Adipocyte (in vitro differentiated cells): ENCODE results near the gene BEND5.

ENCODE experiments used
- DNase-seq: peaks from one replicate; pipeline ENCODE4 v3.0.0-alpha.2; 2015; ENCODE audit warnings: low read depth
- H3K27me3 ChIP-seq: replicated peaks from 2 replicates; pipeline ENCODE4 v1.7.0; 2013; ENCODE audit warnings: mild to moderate bottlenecking, low read length, moderate library complexity; ENCODE audit not compliant: control insufficient read depth, insufficient read depth
- H3K36me3 ChIP-seq: 2 replicates; pipeline ENCODE4 v1.7.0; 2013; ENCODE audit warnings: low read length, mild to moderate bottlenecking, moderate library complexity; ENCODE audit not compliant: control insufficient read depth, insufficient read depth, severe bottlenecking
- H3K4me1 ChIP-seq: 2 replicates; pipeline ENCODE4 v1.7.0; 2013; ENCODE audit warnings: mild to moderate bottlenecking, low read length, moderate library complexity; ENCODE audit not compliant: control insufficient read depth, insufficient read depth
- H3K4me3 ChIP-seq: 2 replicates; pipeline ENCODE4 v1.7.0; 2013; ENCODE audit warnings: mild to moderate bottlenecking, low read length, moderate library complexity
- H3K9ac ChIP-seq: 2 replicates; pipeline ENCODE4 v1.7.0; 2013; ENCODE audit warnings: mild to moderate bottlenecking, low read length, moderate library complexity
- H3K9me3 ChIP-seq: 2 replicates; pipeline ENCODE4 v1.7.0; 2013; ENCODE audit warnings: mild to moderate bottlenecking, low read length, moderate library complexity; ENCODE audit not compliant: control insufficient read depth

BEND5 gene

DNA sequence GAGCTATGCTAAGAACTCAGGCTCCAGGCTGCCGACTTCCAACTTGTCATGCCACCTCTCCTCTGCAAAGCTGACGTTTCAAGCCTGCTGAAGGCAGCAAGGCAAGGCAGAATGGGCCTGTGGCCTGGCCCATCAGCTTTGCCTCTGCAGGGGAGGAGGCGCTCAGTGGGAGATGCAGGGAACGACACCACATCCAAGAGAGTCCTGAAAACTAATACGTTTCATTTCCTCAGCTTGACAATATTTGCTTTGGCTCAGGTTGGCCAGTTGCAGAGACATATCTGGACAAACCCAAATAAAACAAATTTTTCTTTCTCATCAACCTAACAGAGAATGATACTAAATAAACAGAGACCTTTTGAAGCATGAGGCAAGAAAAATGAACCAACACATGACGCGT is 35.3 kb downstream of the BEND5 start:
- H3K9me3 ChIP-seq, result no peaks in the 10 kb centered on the region
- no peak overlapping the region for H3K9ac ChIP-seq
- H3K36me3 ChIP-seq, result no peaks in the 10 kb centered on the region
- DNase-seq, result no peak
- H3K27me3 ChIP-seq, result no peaks in the 10 kb centered on the region
- H3K4me3 ChIP-seq, result no peak overlapping the region
- H3K4me1 ChIP-seq, result no peaks in the 10 kb centered on the region

DNA sequence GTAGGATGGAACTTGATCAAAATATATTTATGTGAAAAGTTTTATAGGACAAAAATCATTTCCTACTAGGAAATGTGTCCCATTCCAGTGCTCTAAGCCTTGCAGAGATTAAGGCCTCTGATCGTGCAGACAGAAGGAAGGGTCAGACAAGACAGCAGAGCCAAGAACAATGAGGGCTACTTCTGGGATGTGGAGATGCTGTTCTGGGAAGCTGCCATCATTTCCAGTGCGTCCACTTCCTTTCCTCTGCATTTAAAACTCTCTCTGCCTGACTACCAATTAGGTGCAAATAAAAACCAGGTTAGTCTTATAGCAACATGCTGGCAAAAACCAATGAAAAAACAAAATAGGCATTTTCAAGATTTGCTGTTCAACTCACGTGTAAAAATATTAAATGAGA is 36.1 kb downstream of the BEND5 start:
- Histone ChIP-seq H3K36me3 (peaks cover 4% of the 10 kb centered on the region), H3K4me3 (no peak overlapping the region), H3K9ac (no peak overlapping the region), H3K27me3 (no peaks in the 10 kb centered on the region), H3K9me3 (no peaks in the 10 kb centered on the region), H3K4me1 (no peaks in the 10 kb centered on the region)
- DNase-seq, result no peak

DNA sequence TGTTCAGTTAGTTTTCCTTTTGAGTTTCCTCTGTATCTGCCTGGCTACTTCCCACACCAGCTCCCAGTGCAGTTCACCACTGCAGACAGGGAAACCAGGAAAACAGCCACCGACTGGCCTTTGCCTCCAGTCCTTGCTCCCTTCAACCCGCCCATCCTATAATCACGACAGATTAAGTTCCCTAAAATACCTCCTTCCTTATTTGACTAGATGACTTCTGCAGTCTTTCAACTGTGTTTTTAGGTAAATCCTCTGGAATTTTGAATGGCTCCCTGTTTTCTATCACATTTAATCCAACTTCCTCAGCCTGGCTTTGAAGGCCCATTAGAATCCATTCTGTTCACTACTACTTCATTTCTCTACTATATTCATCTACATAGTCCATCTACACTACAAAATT is 37.6 kb downstream of the BEND5 start:
- H3K9me3 ChIP-seq, result no peaks in the 10 kb centered on the region
- H3K9ac ChIP-seq, result no peak overlapping the region
- H3K27me3 ChIP-seq, result no peaks in the 10 kb centered on the region
- H3K36me3 ChIP-seq, result peaks cover 4% of the 10 kb centered on the region
- no peak for DNase-seq
- no peak overlapping the region for H3K4me3 ChIP-seq
- no peaks in the 10 kb centered on the region for H3K4me1 ChIP-seq

DNA sequence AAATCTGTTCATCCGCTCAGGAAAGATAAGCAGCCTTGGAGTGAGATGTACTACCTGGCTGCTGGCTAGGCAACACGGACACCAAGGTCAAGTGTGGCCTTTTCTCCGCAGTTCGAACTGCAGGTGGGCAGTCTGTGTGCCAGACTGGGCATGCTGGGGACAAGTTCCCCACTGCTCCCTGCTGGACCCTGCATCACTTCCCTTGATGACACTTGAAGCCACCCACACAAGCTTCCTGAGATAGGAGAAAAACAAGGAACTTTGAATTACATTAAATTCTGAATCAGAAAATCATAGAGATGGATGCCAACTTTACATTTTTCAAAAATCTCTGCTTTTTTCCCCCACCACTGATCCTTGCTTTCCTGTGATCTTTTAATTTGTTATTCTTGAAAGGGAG is 38.3 kb downstream of the BEND5 start:
- no peaks in the 10 kb centered on the region for H3K9me3 ChIP-seq
- H3K36me3 ChIP-seq, result peaks cover 4% of the 10 kb centered on the region
- no peaks in the 10 kb centered on the region for H3K4me1 ChIP-seq
- no peak for DNase-seq
- H3K4me3 ChIP-seq, result no peak overlapping the region
- H3K27me3 ChIP-seq, result no peaks in the 10 kb centered on the region
- no peak overlapping the region for H3K9ac ChIP-seq

DNA sequence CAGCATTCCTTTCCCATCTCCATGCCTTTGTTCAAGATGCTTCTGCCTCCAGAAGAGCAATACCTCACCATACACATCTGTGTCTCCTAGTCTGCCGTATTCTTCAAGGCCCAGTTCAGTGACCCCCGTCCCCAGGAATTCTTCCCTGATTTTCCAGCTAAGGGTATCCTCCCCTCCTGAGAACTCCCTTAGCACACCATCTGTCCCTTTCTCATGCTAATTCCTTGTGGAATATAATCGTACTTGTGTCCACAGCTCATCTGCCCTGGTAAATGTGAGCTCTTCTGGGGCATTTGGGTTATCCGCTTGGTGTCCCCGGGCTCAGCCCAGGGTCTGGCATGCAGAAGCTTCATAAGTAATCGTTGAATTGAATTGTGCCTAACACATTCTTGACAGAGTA is 40.9 kb downstream of the BEND5 start:
- Histone ChIP-seq H3K4me1 (no peaks in the 10 kb centered on the region), H3K9me3 (no peaks in the 10 kb centered on the region), H3K36me3 (peaks cover 4% of the 10 kb centered on the region), H3K4me3 (no peak overlapping the region), H3K9ac (no peak overlapping the region), H3K27me3 (no peaks in the 10 kb centered on the region)
- DNase-seq, result no peak

DNA sequence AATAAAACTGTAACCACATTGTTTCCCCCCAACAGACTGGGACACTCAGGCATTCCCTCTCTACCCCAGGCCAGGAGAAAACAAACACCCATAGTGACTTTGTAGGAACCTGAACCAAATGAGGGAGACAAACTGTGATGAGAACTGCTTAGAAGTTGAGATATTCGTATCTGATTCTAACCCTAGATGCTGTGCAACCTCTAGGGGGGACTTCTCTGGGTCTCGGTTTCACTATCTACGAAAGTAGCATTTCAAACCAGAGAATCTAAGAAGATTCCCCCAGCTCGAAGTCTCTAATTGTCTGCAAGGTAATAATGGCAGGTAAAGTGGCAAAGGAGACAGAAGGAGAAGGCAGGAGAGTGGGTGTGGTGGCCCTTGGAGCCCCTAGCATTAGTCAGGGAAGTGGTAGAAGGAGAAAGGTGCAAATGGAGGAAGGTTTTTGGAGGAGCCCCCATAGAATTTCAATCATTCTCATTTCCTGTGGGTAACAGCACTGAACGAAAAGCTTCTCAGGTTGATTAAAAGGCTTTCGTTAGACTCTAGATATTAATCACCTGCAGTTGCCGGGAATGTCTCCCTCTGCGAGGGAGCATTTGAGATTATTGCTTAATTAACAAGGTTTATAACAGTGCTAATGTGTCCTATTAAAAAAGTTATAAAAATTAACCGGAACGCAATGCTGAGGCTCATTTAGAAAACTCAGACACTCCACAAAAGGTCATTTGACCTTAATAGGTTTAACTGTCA is 46.4 kb downstream of the BEND5 start:
- no peaks in the 10 kb centered on the region for H3K9me3 ChIP-seq
- no peak overlapping the region for H3K4me3 ChIP-seq
- no peak overlapping the region for H3K9ac ChIP-seq
- no peaks in the 10 kb centered on the region for H3K27me3 ChIP-seq
- no peaks in the 10 kb centered on the region for H3K36me3 ChIP-seq
- no peak for DNase-seq
- peaks cover 2% of the 10 kb centered on the region for H3K4me1 ChIP-seq

DNA sequence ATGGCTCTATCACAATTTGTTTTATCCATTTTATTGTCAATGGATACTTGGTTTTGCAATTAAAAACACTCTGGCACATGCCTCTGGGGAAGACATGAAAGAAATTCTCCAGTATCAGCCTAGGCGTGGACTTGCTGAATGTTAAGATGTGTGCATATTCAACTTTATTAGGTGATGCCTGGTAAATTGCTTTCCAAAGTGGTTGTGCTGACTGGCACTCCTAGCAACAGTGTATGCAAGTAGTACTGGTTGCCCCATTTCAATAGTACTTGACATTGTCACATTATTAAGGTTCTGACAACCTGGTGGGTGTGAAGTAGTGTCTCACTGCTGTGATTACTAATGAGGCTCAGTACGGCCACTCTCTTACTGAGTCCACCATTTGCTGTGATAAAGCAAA is 48.1 kb downstream of the BEND5 start:
- no peaks in the 10 kb centered on the region for H3K27me3 ChIP-seq
- DNase-seq, result no peak
- no peak overlapping the region for H3K9ac ChIP-seq
- no peaks in the 10 kb centered on the region for H3K36me3 ChIP-seq
- no peaks in the 10 kb centered on the region for H3K9me3 ChIP-seq
- H3K4me1 ChIP-seq, result peaks cover 6% of the 10 kb centered on the region
- no peak overlapping the region for H3K4me3 ChIP-seq

DNA sequence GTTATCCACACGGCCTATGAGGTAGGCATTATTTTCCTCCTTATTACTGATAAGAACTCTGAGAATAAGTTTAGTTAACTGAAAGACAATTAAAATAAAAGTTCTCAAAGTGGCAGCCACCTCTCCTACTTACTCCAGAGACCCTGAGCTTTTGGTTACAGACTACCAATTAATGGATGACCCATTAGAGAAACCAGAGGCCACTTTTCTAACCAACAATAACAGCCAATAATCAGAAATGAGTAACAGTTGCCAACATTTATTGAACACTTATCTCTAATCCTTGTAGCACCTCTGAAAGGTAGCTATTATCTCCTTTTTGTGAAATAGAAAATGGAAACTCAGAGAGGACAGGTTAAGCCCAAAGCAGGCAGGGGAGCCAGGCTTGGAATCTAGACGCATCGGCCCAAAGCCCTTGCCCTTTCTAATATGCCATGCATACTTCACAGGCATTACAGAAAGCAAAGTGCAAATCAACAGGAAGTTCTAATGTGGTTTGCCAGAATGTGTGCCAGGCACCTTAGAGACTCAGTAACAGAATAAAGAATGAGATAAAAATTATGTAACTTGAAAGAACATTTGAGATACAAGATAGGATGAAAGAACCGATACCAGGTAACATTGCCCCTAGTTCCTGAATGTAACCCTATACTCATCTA is 50.0 kb downstream of the BEND5 start:
- H3K9me3 ChIP-seq, result no peaks in the 10 kb centered on the region
- peaks cover 6% of the 10 kb centered on the region for H3K4me1 ChIP-seq
- no peaks in the 10 kb centered on the region for H3K36me3 ChIP-seq
- no peak for DNase-seq
- H3K27me3 ChIP-seq, result no peaks in the 10 kb centered on the region
- H3K4me3 ChIP-seq, result no peak overlapping the region
- no peak overlapping the region for H3K9ac ChIP-seq

DNA sequence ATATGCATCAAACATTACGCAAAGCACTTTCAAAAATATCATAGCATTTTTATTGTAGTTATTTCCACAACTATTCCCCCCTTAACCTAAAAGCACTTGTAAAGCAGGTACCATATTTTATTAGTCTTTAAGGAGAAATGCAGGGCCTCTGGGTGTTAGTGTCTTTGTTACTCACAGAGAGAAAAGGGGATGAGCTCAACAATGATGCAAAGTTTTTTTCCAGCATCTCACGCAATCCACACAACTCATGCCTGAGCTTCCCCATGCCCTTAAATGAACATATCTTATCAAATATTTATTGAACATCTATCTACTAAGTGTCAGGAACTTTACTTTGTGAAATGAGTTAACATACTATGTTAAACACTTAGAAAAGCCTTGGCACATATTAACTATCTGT is 50.6 kb downstream of the BEND5 start:
- DNase-seq, result no peak
- Histone ChIP-seq H3K36me3 (no peaks in the 10 kb centered on the region), H3K4me3 (no peak overlapping the region), H3K9me3 (no peaks in the 10 kb centered on the region), H3K9ac (no peak overlapping the region), H3K27me3 (no peaks in the 10 kb centered on the region), H3K4me1 (peaks cover 6% of the 10 kb centered on the region)

DNA sequence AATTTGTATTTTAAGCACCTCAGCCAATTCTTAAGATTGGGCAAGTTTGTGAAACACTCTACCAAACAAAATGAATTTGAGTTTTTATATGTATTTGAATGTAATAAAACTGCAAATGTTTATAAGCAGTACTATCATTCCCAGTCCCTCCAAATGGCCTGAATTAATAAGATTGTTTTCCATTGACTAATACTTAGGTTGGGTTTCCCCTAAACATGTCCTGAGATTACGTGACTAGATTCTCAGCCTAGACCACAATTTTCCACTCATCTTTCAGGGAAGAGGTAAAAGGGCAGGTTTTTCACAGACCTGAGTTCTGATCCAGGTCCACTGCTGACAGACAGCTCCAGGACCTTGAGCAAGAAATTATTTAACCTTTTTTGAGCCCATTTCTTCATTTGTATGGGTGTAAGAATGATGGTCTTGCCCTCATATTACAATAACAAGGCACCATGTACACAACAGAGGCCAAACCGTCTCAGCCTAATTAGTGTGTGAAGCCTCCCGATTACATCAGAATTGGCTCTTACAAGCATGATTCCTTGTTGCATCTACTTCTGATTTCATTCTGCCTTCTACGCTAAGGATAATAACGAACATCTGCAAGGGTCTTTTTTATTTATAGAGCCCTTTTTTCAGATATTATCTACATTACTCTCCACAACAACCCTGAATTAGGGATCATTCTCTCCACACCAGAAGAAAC is 51.2 kb downstream of the BEND5 start:
- peaks cover 6% of the 10 kb centered on the region for H3K4me1 ChIP-seq
- no peaks in the 10 kb centered on the region for H3K36me3 ChIP-seq
- no peaks in the 10 kb centered on the region for H3K9me3 ChIP-seq

DNA sequence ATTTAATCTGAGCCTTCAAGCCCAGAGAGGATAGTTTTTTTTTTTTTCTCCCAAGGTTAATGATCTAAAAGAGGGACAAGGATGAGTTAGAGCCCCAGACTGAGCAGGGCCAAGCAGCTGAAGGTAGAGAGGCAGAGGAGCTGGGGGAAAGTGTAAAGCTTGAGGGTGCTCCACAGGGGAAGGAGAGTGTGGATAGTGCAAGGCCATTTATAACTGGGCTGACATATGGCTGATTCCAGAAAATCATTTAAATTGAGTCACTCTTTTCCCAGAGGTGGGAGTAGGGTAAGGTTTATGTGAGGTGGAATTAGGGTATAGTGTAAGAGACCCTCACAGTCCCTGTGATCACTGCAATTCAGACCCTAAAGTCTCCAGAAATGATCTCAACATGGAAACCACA is 55.8 kb downstream of the BEND5 start:
- no peak overlapping the region for H3K4me3 ChIP-seq
- peaks cover 6% of the 10 kb centered on the region for H3K4me1 ChIP-seq
- no peak for DNase-seq
- no peaks in the 10 kb centered on the region for H3K36me3 ChIP-seq
- H3K9ac ChIP-seq, result no peak overlapping the region
- H3K27me3 ChIP-seq, result no peaks in the 10 kb centered on the region
- no peaks in the 10 kb centered on the region for H3K9me3 ChIP-seq

More for the DNA sequence above, 51.2 kb downstream of the BEND5 start:
- no peak overlapping the region for H3K4me3 ChIP-seq
- peak; percentile 16 for DNase-seq
- no peaks in the 10 kb centered on the region for H3K27me3 ChIP-seq
- no peak overlapping the region for H3K9ac ChIP-seq
